ENCODE results near the gene SCLY. TPM values are rescaled to one million over a fixed set of nuclear protein-coding genes. Genes with fewer than 3 reads are reported as not detected.
"Not testable (repeated sequence)": the region's sequence is repeated elsewhere in the genome, so short reads cannot be mapped to it uniquely, and the experiment has no call there.

Gene SCLY
- total RNA-seq, 2 experiments from 2014 or later, result 29.1 to 53.8 TPM

DNA sequence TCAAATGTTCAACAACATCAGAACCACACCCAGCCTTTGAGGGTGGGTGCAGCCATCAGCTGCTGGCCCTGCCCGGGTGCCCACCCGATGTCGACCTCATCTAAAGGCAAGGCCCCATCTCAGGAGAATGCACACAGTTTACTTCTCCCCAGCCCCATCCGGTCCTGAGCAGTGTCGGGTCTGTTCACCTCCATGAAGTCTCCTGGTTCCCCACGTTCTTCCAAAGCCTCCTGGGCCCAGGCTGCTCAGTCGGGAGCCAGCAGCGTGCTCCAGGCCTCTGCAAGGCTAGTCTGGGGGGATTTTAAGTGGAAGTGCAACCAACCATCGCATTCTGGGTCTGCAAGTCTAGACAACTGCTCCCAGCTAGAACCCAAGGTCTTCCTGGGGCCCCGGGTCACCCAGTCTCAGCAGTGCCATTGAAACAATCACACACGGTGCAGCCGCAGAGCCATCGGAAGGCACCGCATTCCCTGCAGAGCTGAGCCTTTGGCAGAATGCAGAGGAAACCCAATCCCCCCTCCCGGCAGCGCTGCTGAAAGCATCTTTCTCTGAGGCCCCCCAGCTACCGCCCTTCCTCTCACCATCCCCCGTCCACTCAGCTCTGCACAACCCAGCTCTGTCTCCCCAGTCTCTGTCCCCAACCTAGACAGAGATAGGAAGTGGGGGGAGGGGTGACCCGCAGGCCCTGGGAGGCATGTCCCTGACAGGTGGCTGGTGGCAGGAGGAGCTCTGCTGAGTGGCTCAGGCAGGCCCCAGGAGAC is 47.8 kb downstream of the SCLY start:
- Mint-ChIP-seq H3K36me3 (no peaks in the 10 kb centered on the region), H3K4me1 (peaks cover 13% of the 10 kb centered on the region), H3K9me3 (ENCODE audit: low read depth) (peaks cover 6% of the 10 kb centered on the region), H3K4me3 (no peak overlapping the region), H3K27ac (no peak overlapping the region), H3K27me3 (no peaks in the 10 kb centered on the region)
- ATAC-seq (peak; percentile 67), DNase-seq (peak; percentile 55)
- CTCF ChIA-PET, result no interaction called here

GRCh38 chr2:238113611-238114010 is 52.8 kb downstream of the SCLY start:
- Mint-ChIP-seq H3K9me3 (ENCODE audit: low read depth) (peaks cover 6% of the 10 kb centered on the region), H3K27ac (no peak overlapping the region), H3K27me3 (no peaks in the 10 kb centered on the region), H3K4me3 (no peak overlapping the region), H3K4me1 (peaks cover 7% of the 10 kb centered on the region), H3K36me3 (no peaks in the 10 kb centered on the region)
- no peak for ATAC-seq
- CTCF ChIA-PET, result no interaction called here
- DNase-seq, result no peak

GRCh38 chr2:238114331-238114841 is 53.6 kb downstream of the SCLY start:
- Mint-ChIP-seq H3K27ac (no peak overlapping the region), H3K4me3 (no peak overlapping the region), H3K27me3 (peaks cover 3% of the 10 kb centered on the region), H3K4me1 (no peaks in the 10 kb centered on the region), H3K9me3 (ENCODE audit: low read depth) (peaks cover 6% of the 10 kb centered on the region), H3K36me3 (no peaks in the 10 kb centered on the region)
- DNase-seq (no peak), ATAC-seq (no peak)
- CTCF ChIA-PET, result no interaction called here

DNA sequence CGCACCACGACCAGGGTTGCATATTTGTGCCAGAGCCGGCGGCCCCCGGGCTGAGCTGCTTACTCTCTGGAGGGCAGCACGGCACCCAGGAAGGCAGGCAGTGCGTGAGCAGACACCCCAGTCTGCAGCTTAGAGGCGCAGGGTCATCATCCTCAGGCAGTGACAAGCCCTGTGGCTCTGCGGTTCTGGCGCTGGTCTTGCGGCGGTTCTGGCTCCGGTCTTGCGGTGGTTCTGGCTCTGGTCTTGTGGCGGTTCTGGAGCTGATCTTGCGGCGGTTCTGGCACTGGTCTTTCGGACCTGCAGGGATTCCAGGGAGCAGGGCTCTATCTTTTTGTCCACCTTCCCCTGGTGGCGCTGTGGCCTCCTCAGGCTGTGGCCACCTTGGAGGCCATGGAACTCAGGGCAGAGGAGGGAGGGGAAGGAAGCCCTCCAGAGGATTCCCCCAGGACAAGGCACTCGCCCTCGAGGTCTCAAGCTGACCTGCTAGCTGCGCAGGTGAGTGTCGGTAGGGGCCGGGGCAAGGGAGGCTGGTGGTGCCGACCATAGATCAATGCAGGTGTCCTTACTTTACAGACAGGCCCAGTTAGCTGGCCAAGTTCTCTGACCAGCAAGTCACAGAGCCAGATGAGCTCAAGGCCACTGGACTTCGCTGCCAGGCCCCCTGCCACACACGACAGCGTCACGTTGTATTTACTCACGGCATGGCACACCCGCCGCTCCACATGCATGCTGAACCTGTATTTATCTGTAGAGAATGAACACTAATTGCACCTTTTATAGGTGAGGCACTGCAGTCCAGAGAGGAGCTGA is 54.3 kb downstream of the SCLY start:
- CTCF ChIA-PET, result no interaction called here
- no peaks in the 10 kb centered on the region for H3K36me3 Mint-ChIP-seq
- peaks cover 3% of the 10 kb centered on the region for H3K27me3 Mint-ChIP-seq
- no peak for DNase-seq
- ATAC-seq, result no peak
- H3K4me1 Mint-ChIP-seq, result no peaks in the 10 kb centered on the region
- H3K27ac Mint-ChIP-seq, result no peak overlapping the region
- peaks cover 6% of the 10 kb centered on the region for H3K9me3 Mint-ChIP-seq (ENCODE audit: low read depth)
- no peak overlapping the region for H3K4me3 Mint-ChIP-seq

DNA sequence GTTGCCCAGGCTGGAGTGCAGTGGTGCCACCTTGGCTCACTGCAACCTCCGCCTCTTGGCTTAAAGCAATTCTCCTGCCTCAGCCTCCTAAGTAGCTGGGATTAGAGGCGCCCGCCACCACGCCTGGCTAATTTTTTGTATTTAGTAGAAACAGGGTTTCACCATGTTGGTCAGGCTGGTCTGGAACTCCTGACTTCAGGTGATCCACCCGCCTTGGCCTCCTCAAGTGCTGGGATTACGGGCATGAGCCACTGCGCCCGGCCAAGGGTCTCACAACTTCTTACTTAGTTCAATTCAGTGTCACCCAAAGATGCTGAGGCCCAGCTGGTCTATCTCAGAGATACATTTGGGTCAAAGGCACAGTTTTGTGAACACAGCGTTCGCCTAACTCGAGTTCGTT is 54.9 kb downstream of the SCLY start:
- H3K27me3 Mint-ChIP-seq, CTCF ChIA-PET, H3K36me3 Mint-ChIP-seq: not testable (repeated sequence)

GRCh38 chr2:238116298-238117198 is 55.7 kb downstream of the SCLY start:
- DNase-seq (no peak), ATAC-seq (no peak)
- H3K27me3 Mint-ChIP-seq, result peaks cover 3% of the 10 kb centered on the region
- no peaks in the 10 kb centered on the region for H3K4me1 Mint-ChIP-seq
- H3K4me3 Mint-ChIP-seq, result no peak overlapping the region
- H3K9me3 Mint-ChIP-seq (ENCODE audit: low read depth), result peaks cover 6% of the 10 kb centered on the region
- CTCF ChIA-PET, result no interaction called here
- no peak overlapping the region for H3K27ac Mint-ChIP-seq
- H3K36me3 Mint-ChIP-seq, result no peaks in the 10 kb centered on the region

More for the DNA sequence above, 54.9 kb downstream of the SCLY start:
- H3K4me1 Mint-ChIP-seq; H3K27ac Mint-ChIP-seq; DNase-seq; H3K4me3 Mint-ChIP-seq; ATAC-seq; H3K9me3 Mint-ChIP-seq (ENCODE audit: low read depth): not testable (repeated sequence)

GRCh38 chr2:238117199-238118154 is 56.7 kb downstream of the SCLY start:
- no peak for DNase-seq
- Mint-ChIP-seq H3K27ac (no peak overlapping the region), H3K9me3 (ENCODE audit: low read depth) (peaks cover 6% of the 10 kb centered on the region), H3K36me3 (no peaks in the 10 kb centered on the region), H3K4me3 (no peak overlapping the region), H3K27me3 (peaks cover 3% of the 10 kb centered on the region), H3K4me1 (no peaks in the 10 kb centered on the region)
- CTCF ChIA-PET, result no interaction called here
- ATAC-seq, result no peak

DNA sequence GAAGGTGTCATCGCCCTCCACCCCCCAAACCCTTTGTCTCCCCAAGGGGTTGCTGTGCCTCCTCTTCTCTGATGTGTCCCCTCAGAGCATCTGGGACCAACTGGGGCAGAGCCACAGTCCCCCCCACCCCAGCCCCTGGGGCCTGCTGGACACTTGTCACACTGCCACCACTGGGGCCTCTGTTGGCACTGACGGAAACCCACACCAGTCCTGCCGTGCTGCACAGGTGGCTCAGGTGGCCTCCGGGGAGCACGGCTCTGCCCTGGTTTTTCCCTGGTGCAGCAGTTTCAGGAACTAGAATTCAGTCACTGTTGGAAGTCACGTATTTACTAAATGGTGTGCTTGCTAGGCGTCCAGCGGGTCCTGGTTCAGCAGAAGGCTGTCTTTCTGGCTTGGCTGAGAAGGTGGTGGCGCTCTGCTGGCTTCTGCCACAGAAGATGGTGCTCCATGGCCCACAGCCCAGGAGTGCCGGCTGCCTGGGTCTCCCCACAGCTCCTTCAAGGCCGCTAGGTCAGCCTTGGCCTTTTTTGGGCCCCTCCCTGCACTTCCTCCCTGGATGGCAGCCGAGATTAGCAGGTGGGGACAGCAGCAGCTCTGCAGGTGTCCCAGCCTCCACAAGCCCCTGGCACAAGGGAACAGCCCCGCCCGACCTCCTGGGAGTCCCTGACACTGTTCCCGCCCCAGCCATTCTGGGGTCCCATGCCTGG is 59.1 kb downstream of the SCLY start:
- Mint-ChIP-seq H3K27ac (no peak overlapping the region), H3K4me3 (no peak overlapping the region), H3K36me3 (no peaks in the 10 kb centered on the region), H3K9me3 (ENCODE audit: low read depth) (no peaks in the 10 kb centered on the region), H3K4me1 (no peaks in the 10 kb centered on the region), H3K27me3 (peaks cover 3% of the 10 kb centered on the region)
- ATAC-seq (no peak), DNase-seq (no peak)
- CTCF ChIA-PET, result no interaction called here

GRCh38 chr2:238120463-238121298 is 59.9 kb downstream of the SCLY start:
- H3K36me3 Mint-ChIP-seq, result no peaks in the 10 kb centered on the region
- H3K4me1 Mint-ChIP-seq, result no peaks in the 10 kb centered on the region
- no peaks in the 10 kb centered on the region for H3K9me3 Mint-ChIP-seq (ENCODE audit: low read depth)
- ATAC-seq, result no peak
- no peak overlapping the region for H3K4me3 Mint-ChIP-seq
- no peak for DNase-seq
- CTCF ChIA-PET, result no interaction called here
- no peak overlapping the region for H3K27ac Mint-ChIP-seq
- H3K27me3 Mint-ChIP-seq, result peaks cover 3% of the 10 kb centered on the region

- Mint-ChIP-seq H3K27me3 (peaks cover 3% of the 10 kb centered on the region), H3K36me3 (no peaks in the 10 kb centered on the region), H3K9me3 (ENCODE audit: low read depth) (no peaks in the 10 kb centered on the region), H3K4me1 (no peaks in the 10 kb centered on the region), H3K4me3 (no peak overlapping the region), H3K27ac (no peak overlapping the region)
- CTCF ChIA-PET, result no interaction called here
- ATAC-seq, result no peak
- no peak for DNase-seq
Measured at GRCh38 chr2:238121511-238122286, 60.9 kb downstream of the SCLY start.

Data from activated CD8-positive, alpha-beta memory T cell treated with anti-CD3 and anti-CD28 coated beads, Interleukin-2, amount 10 ng/mL, durations not matched to agents 7 days and 5 days (primary cell).